Vagina (tissue), 2 donors: ENCODE results near the gene ALDH1L1. TPM values are rescaled to one million over a fixed set of nuclear protein-coding genes. Genes with fewer than 3 reads are reported as not detected.

Experiments used
- DNase-seq, 2 donors: peaks; one replicate each; pipeline ENCODE4 v3.0.0-alpha.2; 2017; ENCODE audit errors: extremely low spot score in 2 of 2
- H3K27ac ChIP-seq: fragments of 200-600 bp; sonication (generic); one replicate; pipeline ENCODE4 v1.5.1; 2019
- H3K27me3 ChIP-seq: fragments of 200-600 bp; sonication (generic); one replicate; pipeline ENCODE4 v1.5.1; 2019
- H3K36me3 ChIP-seq, 2 donors: fragments of 200-600 bp; sonication (generic); one replicate each; pipeline ENCODE4 v1.5.1; 2017 to 2019
- H3K4me1 ChIP-seq: fragments of 200-600 bp; sonication (generic); one replicate; pipeline ENCODE4 v1.5.1; 2019
- H3K4me3 ChIP-seq, 2 donors: fragments of 200-600 bp; sonication (generic); 1 replicate in 1 of 2; 2 replicates in 1 of 2; pipeline ENCODE4 v1.5.1; 2016 to 2019
- H3K9me3 ChIP-seq: fragments of 200-600 bp; sonication (generic); one replicate; pipeline ENCODE4 v1.5.1; 2019
- POLR2A ChIP-seq, 2 donors: fragments of 450-650 bp; IDR thresholded peaks; one replicate each; pipeline ENCODE4 v1.6.1; 2017; ENCODE audit warnings: antibody characterized with exemption in 2 of 2, mild to moderate bottlenecking in 2 of 2, moderate library complexity in 2 of 2
- POLR2AphosphoS5 ChIP-seq, 2 donors: sonication (generic); formaldehyde crosslinking; IDR thresholded peaks; one replicate each; pipeline ENCODE4 v1.9.0; 2017; ENCODE audit warnings: antibody characterized with exemption in 2 of 2, mild to moderate bottlenecking in 2 of 2, low read depth in 1 of 2; ENCODE audit not compliant: insufficient read depth in 1 of 2
- intact Hi-C: fragments of 100-400 bp; cut with DNase I; formaldehyde crosslinking; loops from one replicate; pipeline ENCODE4 v1.15.1; 2023
- total RNA-seq: library from RNA; depleted of rRNA; stranded (reverse); fragments of >200 nt; gene quantifications from one replicate; pipeline ENCODE4 v1.2.3, GENCODE V29; 2016
- TF ChIP-seq, protein P1 (sequence below), 3 experiments: fragments of 450-650 bp in 2 of 3; fragments of 200-600 bp in 1 of 3; sonication (generic) in 1 of 3; IDR thresholded peaks; one replicate each; pipeline ENCODE4 v1.5.1; 2017 to 2019; ENCODE audit warnings: antibody characterized with exemption in 3 of 3, mild to moderate bottlenecking in 2 of 3, moderate library complexity in 2 of 3

ALDH1L1 gene
- total RNA-seq, 1 donor from 2014 or later, result 19.2 TPM

DNA sequence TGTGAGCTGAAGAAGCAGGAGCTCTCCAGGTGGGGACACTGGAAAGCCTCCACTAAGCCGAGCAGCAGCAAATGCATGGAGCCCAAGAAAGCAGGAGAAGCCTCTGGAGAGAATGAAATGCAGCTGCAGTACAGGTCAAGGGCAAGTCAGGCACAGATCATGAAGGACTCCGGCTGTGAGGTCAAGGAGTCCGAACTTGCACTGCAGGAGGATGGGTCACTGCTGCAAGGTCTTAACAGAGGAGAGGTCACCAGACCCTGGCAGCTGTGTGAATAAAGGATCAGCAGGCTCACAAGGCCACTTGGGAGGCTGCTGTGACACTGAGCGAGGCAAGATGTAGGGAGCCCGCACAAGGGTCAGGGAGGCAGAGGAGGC, 71.7 kb downstream of the ALDH1L1 start:
- intact Hi-C loops, result no loop called here
- no peak for DNase-seq

DNA sequence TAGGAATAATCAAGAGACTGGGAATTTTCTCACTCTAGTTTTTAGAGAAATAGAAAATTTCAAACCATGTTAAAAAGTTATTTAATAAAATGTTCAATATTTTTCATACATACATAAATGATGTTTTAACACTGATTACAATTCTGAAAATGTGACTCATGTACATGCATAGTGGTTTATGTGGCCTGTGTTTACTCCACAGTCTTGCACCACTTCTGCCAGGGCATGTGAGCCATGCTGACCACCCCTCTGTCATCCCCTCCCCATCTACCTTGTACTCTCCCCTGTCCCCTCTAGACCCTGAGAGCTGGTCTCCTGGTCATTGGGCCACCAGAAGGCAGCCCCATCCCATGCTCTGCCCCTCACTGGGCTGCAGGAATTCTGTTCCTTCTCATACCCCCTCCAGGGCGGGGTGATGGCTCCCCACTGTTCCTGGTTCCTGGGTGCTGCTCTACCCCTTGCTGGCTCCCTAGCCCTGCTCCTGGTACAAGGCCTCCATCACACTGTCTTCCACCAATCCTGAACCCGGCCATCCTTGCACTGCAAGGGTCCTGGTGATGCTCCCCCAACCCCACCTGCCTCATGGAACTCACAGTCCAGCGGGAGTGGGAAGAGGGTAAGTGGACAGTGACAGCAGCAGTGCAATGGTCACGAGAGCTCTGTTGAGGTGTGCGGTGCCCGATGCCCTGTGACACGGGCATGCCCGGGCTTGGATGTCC, 72.3 kb downstream of the ALDH1L1 start:
- intact Hi-C loops, result no loop called here
- no peaks in the 10 kb centered on the region for H3K36me3 ChIP-seq
- DNase-seq, result peak in 1 of 2 donors; percentile 70
- TF ChIP-seq POLR2AphosphoS5 (IDR thresholded peaks at IDR 0.05; ENCODE audit: insufficient read depth in 1 of 2, low read depth in 1 of 2), result no peak
- TF ChIP-seq POLR2A (IDR thresholded peaks at IDR 0.05), result no peak
- TF ChIP-seq, protein P1, sequence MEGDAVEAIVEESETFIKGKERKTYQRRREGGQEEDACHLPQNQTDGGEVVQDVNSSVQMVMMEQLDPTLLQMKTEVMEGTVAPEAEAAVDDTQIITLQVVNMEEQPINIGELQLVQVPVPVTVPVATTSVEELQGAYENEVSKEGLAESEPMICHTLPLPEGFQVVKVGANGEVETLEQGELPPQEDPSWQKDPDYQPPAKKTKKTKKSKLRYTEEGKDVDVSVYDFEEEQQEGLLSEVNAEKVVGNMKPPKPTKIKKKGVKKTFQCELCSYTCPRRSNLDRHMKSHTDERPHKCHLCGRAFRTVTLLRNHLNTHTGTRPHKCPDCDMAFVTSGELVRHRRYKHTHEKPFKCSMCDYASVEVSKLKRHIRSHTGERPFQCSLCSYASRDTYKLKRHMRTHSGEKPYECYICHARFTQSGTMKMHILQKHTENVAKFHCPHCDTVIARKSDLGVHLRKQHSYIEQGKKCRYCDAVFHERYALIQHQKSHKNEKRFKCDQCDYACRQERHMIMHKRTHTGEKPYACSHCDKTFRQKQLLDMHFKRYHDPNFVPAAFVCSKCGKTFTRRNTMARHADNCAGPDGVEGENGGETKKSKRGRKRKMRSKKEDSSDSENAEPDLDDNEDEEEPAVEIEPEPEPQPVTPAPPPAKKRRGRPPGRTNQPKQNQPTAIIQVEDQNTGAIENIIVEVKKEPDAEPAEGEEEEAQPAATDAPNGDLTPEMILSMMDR (IDR thresholded peaks at IDR 0.05), result no peak
- H3K9me3 ChIP-seq, result no peaks in the 10 kb centered on the region
- no peaks in the 10 kb centered on the region for H3K27me3 ChIP-seq
- H3K4me3 ChIP-seq, result no peak overlapping the region
- no peak overlapping the region for H3K27ac ChIP-seq
- peaks cover 3% of the 10 kb centered on the region for H3K4me1 ChIP-seq

More for the DNA sequence above, 71.7 kb downstream of the ALDH1L1 start:
- H3K27me3 ChIP-seq, result no peaks in the 10 kb centered on the region
- H3K36me3 ChIP-seq, result no peaks in the 10 kb centered on the region
- no peaks in the 10 kb centered on the region for H3K4me1 ChIP-seq
- no peak for TF ChIP-seq POLR2AphosphoS5 (IDR thresholded peaks at IDR 0.05; ENCODE audit: insufficient read depth in 1 of 2, low read depth in 1 of 2)
- no peak for TF ChIP-seq POLR2A (IDR thresholded peaks at IDR 0.05)
- TF ChIP-seq, protein P1 (IDR thresholded peaks at IDR 0.05), result no peak
- no peak overlapping the region for H3K27ac ChIP-seq
- H3K9me3 ChIP-seq, result no peaks in the 10 kb centered on the region
- H3K4me3 ChIP-seq, result no peak overlapping the region

DNA sequence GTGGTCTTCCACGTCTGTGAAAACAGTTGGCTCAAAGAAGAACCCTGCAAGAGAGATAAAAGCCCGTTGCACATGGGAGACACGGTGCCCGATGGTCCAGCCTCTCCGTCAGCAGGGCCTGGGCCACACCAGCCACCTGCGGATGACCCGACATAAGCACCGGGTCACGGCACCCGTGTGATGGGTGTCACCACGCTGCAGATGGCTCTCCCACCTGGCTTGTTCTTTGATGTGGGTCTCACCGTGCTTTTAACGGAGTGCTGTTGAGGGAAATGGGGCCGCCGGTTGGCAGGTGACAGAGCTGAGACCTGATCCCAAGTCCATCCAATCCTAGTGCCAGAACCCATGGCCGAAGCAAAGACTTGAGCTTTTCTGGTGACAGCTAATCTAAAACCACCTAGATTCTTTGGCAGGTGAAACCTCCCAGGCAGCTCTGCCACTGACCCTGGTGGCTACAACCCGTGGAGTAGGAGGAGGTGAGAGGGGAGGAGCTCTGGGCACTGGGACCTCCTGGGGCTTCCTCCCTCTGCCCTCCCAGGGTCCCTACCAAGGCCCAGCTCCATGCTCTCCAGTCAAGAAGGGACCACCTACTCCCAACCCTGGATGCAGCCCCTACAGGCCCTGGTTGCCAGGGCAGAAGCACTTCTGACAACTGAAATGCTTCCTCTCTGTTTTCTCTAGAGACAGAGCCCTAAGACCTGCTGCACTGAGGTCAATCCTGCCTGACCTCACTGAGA, 73.0 kb downstream of the ALDH1L1 start:
- Histone ChIP-seq H3K27me3 (no peaks in the 10 kb centered on the region), H3K4me3 (no peak overlapping the region), H3K4me1 (peaks cover 11% of the 10 kb centered on the region), H3K27ac (no peak overlapping the region), H3K36me3 (no peaks in the 10 kb centered on the region), H3K9me3 (no peaks in the 10 kb centered on the region)
- DNase-seq, result peak in 1 of 2 donors; percentile 54
- intact Hi-C loops, result no loop called here
- TF ChIP-seq POLR2AphosphoS5 (IDR thresholded peaks at IDR 0.05; ENCODE audit: insufficient read depth in 1 of 2, low read depth in 1 of 2), result no peak
- TF ChIP-seq POLR2A (IDR thresholded peaks at IDR 0.05), result no peak
- TF ChIP-seq, protein P1 (IDR thresholded peaks at IDR 0.05), result no peak

DNA sequence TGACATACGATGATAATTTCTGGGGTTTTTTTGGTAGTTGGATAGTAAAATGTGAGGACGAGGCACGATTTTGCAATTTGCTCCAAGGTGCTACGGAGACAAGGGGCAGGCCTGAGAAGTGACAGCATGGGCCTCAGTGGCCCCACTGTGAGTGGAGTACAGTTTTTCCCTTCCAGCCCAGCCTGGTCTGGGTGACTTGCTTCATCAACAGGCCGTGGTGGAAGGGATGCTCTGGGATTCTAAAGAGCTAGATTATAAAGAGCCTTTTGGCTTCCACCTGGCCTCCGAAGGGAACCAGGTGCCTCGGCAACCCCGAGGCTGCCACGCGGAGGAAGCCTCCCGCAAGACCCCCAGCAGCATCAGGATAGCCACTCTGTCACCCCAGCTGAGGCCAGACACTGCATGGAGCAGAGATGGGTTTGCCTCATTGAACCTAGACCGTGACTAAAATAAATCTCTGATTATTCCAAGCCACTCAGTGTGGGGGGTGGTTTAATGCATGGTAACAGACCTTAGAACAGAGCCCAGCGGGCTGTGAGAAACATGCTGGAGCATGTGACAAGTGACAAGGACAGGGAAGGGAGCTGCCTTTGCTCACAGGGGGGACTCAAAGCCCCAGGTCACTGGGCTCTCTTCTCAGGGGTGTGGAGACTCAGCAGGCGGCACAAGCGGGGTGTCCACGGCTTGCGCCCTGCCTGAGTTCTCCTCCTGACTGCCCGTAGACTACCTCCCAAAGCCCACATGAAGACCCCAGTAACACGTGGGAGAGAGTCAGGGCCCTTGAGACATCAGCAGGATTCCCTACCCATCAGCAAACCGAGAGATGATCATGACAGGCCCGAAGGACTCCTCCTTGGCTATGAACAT, 73.8 kb downstream of the ALDH1L1 start:
- peak in 1 of 2 donors; percentile 77 for DNase-seq
- Histone ChIP-seq H3K4me1 (peaks cover 17% of the 10 kb centered on the region), H3K36me3 (no peaks in the 10 kb centered on the region), H3K9me3 (no peaks in the 10 kb centered on the region), H3K27me3 (no peaks in the 10 kb centered on the region), H3K4me3 (no peak overlapping the region), H3K27ac (no peak overlapping the region)
- intact Hi-C loops, result no loop called here
- TF ChIP-seq, protein P1 (IDR thresholded peaks at IDR 0.05), result no peak
- TF ChIP-seq POLR2AphosphoS5 (IDR thresholded peaks at IDR 0.05; ENCODE audit: insufficient read depth in 1 of 2, low read depth in 1 of 2) (no peak), POLR2A (IDR thresholded peaks at IDR 0.05) (no peak)
